Stimulated activated CD8-positive, alpha-beta memory T cell treated with anti-CD3 and anti-CD28 coated beads, Interleukin-12 subunit alpha, Interleukin-12 subunit beta, amount 100 ng/mL, for 4 hours (primary cell): ENCODE data around the gene E2F4.

ENCODE experiments used
- DNase-seq: peaks from one replicate; pipeline ENCODE4 v3.0.0-alpha.2; 2020; ENCODE audit warnings: low read depth

Gene E2F4

GRCh38 chr16:67235816-67236562 is 44.0 kb downstream of the E2F4 start:
- no peak for DNase-seq

- no peak for DNase-seq
These were observed 44.8 kb downstream of the E2F4 start for GRCh38 chr16:67236563-67237395.

GRCh38 chr16:67237396-67238277 is 45.7 kb downstream of the E2F4 start:
- no peak for DNase-seq

GRCh38 chr16:67238278-67238575 is 46.3 kb downstream of the E2F4 start:
- no peak for DNase-seq

- no peak for DNase-seq
These were observed 47.0 kb downstream of the E2F4 start for GRCh38 chr16:67238806-67239470.

- DNase-seq: no peak
These were observed 48.6 kb downstream of the E2F4 start for GRCh38 chr16:67240506-67240905.

GRCh38 chr16:67241008-67241900 is 49.3 kb downstream of the E2F4 start:
- no peak for DNase-seq

- no peak for DNase-seq
These were observed 50.3 kb downstream of the E2F4 start for GRCh38 chr16:67242138-67242730.

- no peak for DNase-seq
These were observed 51.5 kb downstream of the E2F4 start for GRCh38 chr16:67243481-67243880.

GRCh38 chr16:67244387-67245185 is 52.6 kb downstream of the E2F4 start:
- DNase-seq: peak; percentile 62

- DNase-seq: no peak
These were observed 53.2 kb downstream of the E2F4 start for GRCh38 chr16:67245186-67245585.

- DNase-seq: no peak
These were observed 53.7 kb downstream of the E2F4 start for GRCh38 chr16:67245674-67246080.

GRCh38 chr16:67246081-67246755 is 54.3 kb downstream of the E2F4 start:
- peak; percentile 35 for DNase-seq

GRCh38 chr16:67246756-67247191 is 54.8 kb downstream of the E2F4 start:
- no peak for DNase-seq

- DNase-seq: peak; percentile 92
These were observed 55.5 kb downstream of the E2F4 start, which contains the start of gene FHOD1 for GRCh38 chr16:67247192-67248072. Gene FHOD1 (minus strand): TSS chr16:67247481. CDS start chr16:67247410, 71 bp downstream.

GRCh38 chr16:67248073-67248400 is 56.1 kb downstream of the E2F4 start:
- no peak for DNase-seq
